SU-DHL-6 (cell line): ENCODE data around the gene EIF5B.

Experiments
- CTCF ChIP-seq: fragments of 200-600 bp; sonication (generic); IDR thresholded peaks from one replicate; pipeline ENCODE4 v1.5.1; 2017; ENCODE audit warnings: antibody characterized with exemption, mild to moderate bottlenecking, low read length, moderate library complexity; ENCODE audit not compliant: insufficient read depth, poor library complexity, severe bottlenecking
- EZH2phosphoT487 ChIP-seq: fragments of 200-600 bp; sonication (generic), shearing (Covaris generic); conservative IDR thresholded peaks from 2 replicates; pipeline ENCODE4 v1.6.1; 2018; ENCODE audit warnings: mild to moderate bottlenecking, antibody characterized with exemption, low read length, moderate library complexity, mixed read lengths

GRCh38 chr2:99425022-99425421 lies 87.8 kb downstream of the EIF5B start:
- TF ChIP-seq CTCF: no peak
- TF ChIP-seq EZH2phosphoT487: no peak
